Measurements from ENCODE around the gene ZC3H4. TPM values are rescaled to one million over a fixed set of nuclear protein-coding genes. Genes with fewer than 3 reads are reported as not detected.
"Not testable (repeated sequence)": the region's sequence is repeated elsewhere in the genome, so short reads cannot be mapped to it uniquely, and the experiment has no call there.

The ZC3H4 gene
- total RNA-seq, 1 experiment from 2014 or later: 42.7 TPM

- ATAC-seq (no peak), DNase-seq (ENCODE audit: low read depth, low spot score) (no peak)
- no peak for TF ChIP-seq SIN3A (IDR thresholded peaks at IDR 0.05; ENCODE audit: borderline replicate concordance, insufficient read depth, low read depth, low read length)
- TF ChIP-seq CTCF (IDR thresholded peaks at IDR 0.05): no peak
- TF ChIP-seq POLR2AphosphoS5 (IDR thresholded peaks at IDR 0.05; ENCODE audit: low read depth, low read length): no peak
- TF ChIP-seq TCF7L2 (IDR thresholded peaks at IDR 0.05; ENCODE audit: low read depth, low read length): no peak
- TF ChIP-seq REST (IDR thresholded peaks at IDR 0.05; ENCODE audit: insufficient read depth in 1 of 2, low read depth in 2 of 2, low read length in 1 of 2): no peak
- in situ Hi-C loops (cut with HindIII; ENCODE audit: low pct_unique_long_range_greater_than_20kb, low sequenced_read_pairs) (no loop called here), intact Hi-C loops (cut with micrococcal nuclease; ENCODE audit: unreplicated experiment) (no loop called here)
- Histone ChIP-seq H3K4me1 (ENCODE audit: control insufficient read depth, insufficient read depth, low read length) (peaks cover 9% of the 10 kb centered on the region), H3K4me3 (ENCODE audit: low read depth in 2 of 2, low read length in 2 of 2) (no peak overlapping the region), H3K27me3 (ENCODE audit: control insufficient read depth, insufficient read depth, low read length) (no peaks in the 10 kb centered on the region), H3K27ac (ENCODE audit: low read length) (no peak overlapping the region), H3K36me3 (ENCODE audit: control insufficient read depth, insufficient read depth, low read length) (no peaks in the 10 kb centered on the region; the same call in 1 of the 2 replicates), H3K9me3 (ENCODE audit: control insufficient read depth, insufficient read depth, low read depth, low read length) (no peaks in the 10 kb centered on the region)
- POLR2A ChIA-PET: no interaction called here
- BruUV-seq (replicated peaks): no TSS peak
- CTCF ChIA-PET: no interaction called here
Measured at GRCh38 chr19:47141695-47142094, 28.1 kb upstream of the ZC3H4 start.

- H3K4me1 ChIP-seq (ENCODE audit: control insufficient read depth, insufficient read depth, low read length); in situ Hi-C loops (cut with HindIII; ENCODE audit: low pct_unique_long_range_greater_than_20kb, low sequenced_read_pairs); intact Hi-C loops (cut with micrococcal nuclease; ENCODE audit: unreplicated experiment); POLR2A ChIA-PET; ATAC-seq; H3K4me3 ChIP-seq (ENCODE audit: low read depth in 2 of 2, low read length in 2 of 2); H3K9me3 ChIP-seq (ENCODE audit: control insufficient read depth, insufficient read depth, low read depth, low read length); BruUV-seq (replicated peaks); DNase-seq (ENCODE audit: low read depth, low spot score); H3K27ac ChIP-seq (ENCODE audit: low read length); H3K36me3 ChIP-seq (ENCODE audit: control insufficient read depth, insufficient read depth, low read length); H3K27me3 ChIP-seq (ENCODE audit: control insufficient read depth, insufficient read depth, low read length); CTCF ChIA-PET: not testable (repeated sequence)
Measured at GRCh38 chr19:47141252-47141651, 27.7 kb upstream of the ZC3H4 start.

- TF ChIP-seq POLR2AphosphoS5 (IDR thresholded peaks at IDR 0.05; ENCODE audit: low read depth, low read length): no peak
- no peak for TF ChIP-seq SIN3A (IDR thresholded peaks at IDR 0.05; ENCODE audit: borderline replicate concordance, insufficient read depth, low read depth, low read length)
- TF ChIP-seq CTCF (IDR thresholded peaks at IDR 0.05): no peak
- no peak for TF ChIP-seq TCF7L2 (IDR thresholded peaks at IDR 0.05; ENCODE audit: low read depth, low read length)
- TF ChIP-seq REST (IDR thresholded peaks at IDR 0.05; ENCODE audit: insufficient read depth in 1 of 2, low read depth in 2 of 2, low read length in 1 of 2): no peak
Measured at GRCh38 chr19:47135156-47135555, 21.6 kb upstream of the ZC3H4 start.

More at GRCh38 chr19:47135156-47135555, 21.6 kb upstream of the ZC3H4 start:
- no TSS peak for BruUV-seq (replicated peaks)
- no peak for ATAC-seq
- no peak for DNase-seq (ENCODE audit: low read depth, low spot score)
- CTCF ChIA-PET: no interaction called here
- H3K9me3 ChIP-seq (ENCODE audit: control insufficient read depth, insufficient read depth, low read depth, low read length): no peaks in the 10 kb centered on the region
- in situ Hi-C loops (cut with HindIII; ENCODE audit: low pct_unique_long_range_greater_than_20kb, low sequenced_read_pairs) (no loop called here), intact Hi-C loops (cut with micrococcal nuclease; ENCODE audit: unreplicated experiment) (no loop called here)
- no peaks in the 10 kb centered on the region for H3K27me3 ChIP-seq (ENCODE audit: control insufficient read depth, insufficient read depth, low read length)
- POLR2A ChIA-PET: no interaction called here
- H3K27ac ChIP-seq (ENCODE audit: low read length): no peak overlapping the region
- H3K4me3 ChIP-seq (ENCODE audit: low read depth in 2 of 2, low read length in 2 of 2): no peak overlapping the region
- peaks cover 25% of the 10 kb centered on the region for H3K4me1 ChIP-seq (ENCODE audit: control insufficient read depth, insufficient read depth, low read length)
- peaks cover 2% of the 10 kb centered on the region for H3K36me3 ChIP-seq (ENCODE audit: control insufficient read depth, insufficient read depth, low read length)
